K562 (cell line): ENCODE results near the gene HPSE2. TPM values are rescaled to one million over a fixed set of nuclear protein-coding genes. Genes with fewer than 3 reads are reported as not detected.

ENCODE experiments used
- ATAC-seq: fragments of 200-7000 bp; cut with Tn5 transposase; 3 replicates; pipeline ENCODE4 v1.9.1; 2020; ENCODE audit warnings: moderate library complexity
- BruUV-seq: library from RNA; stranded (reverse); fragments of 400-500 nt; replicated peaks from 2 replicates; lab custom pipeline; 2021; lab: Mats Ljungman, UMichigan
- CTCF ChIA-PET: fragments of 300-600 bp; formaldehyde crosslinking; extraction: SDS; loops from one replicate; lab custom pipeline; 2021; ENCODE audit warnings: low intra/inter-chr PET ratio; lab: Yijun Ruan, JAX
- POLR2A ChIA-PET: fragments of 300-600, 350-650 bp; sonication (Branson Sonifier 250); formaldehyde crosslinking; extraction: SDS; loops from one replicate; lab custom pipeline; 2021; ENCODE audit warnings: antibody characterized with exemption, inconsistent platforms; lab: Yijun Ruan, JAX
- DNase-seq, 4 experiments: peaks; one replicate each; pipeline versions ENCODE4 v3.0.0 to v3.0.0-alpha.2; 2011 to 2018; ENCODE audit warnings: low spot score in 3 of 4, mixed read lengths in 3 of 4; ENCODE audit errors: extremely low read depth in 1 of 4
- FAIRE-seq: peaks from 2 replicates; lab custom pipeline; 2011; peaks lifted over from hg19 to GRCh38; lab: Jason Lieb, UNC
- H2AFZ ChIP-seq: 2 replicates; pipeline ENCODE4 v1.6.0; 2011; ENCODE audit warnings: low read depth, low read length, control low read depth, inconsistent platforms
- H3K27ac ChIP-seq: fragments of 200-600 bp; 3 replicates; pipeline ENCODE4 v1.8.0; 2011; ENCODE audit warnings: low read depth, mild to moderate bottlenecking, control low read depth, inconsistent platforms, low read length, moderate library complexity, mixed read lengths; ENCODE audit errors: extremely low read depth
- H3K27me3 ChIP-seq, 2 experiments: fragments of 300-600 bp in 1 of 2; 2 replicates in 1 of 2; 3 replicates in 1 of 2; pipeline versions ENCODE4 v1.6.0 to v1.8.0; 2011; ENCODE audit warnings: inconsistent platforms in 2 of 2, low read length in 2 of 2, mild to moderate bottlenecking in 1 of 2, mixed read lengths in 1 of 2, moderate library complexity in 1 of 2; ENCODE audit not compliant: control insufficient read depth in 2 of 2, insufficient read depth in 2 of 2
- H3K36me3 ChIP-seq: fragments of 300-600 bp; 3 replicates; pipeline ENCODE4 v1.8.0; 2011; ENCODE audit warnings: mild to moderate bottlenecking, low read length, inconsistent platforms; ENCODE audit not compliant: control insufficient read depth, insufficient read depth
- H3K4me1 ChIP-seq, 2 experiments: fragments of 200-600 bp in 1 of 2; replicated peaks in 1 of 2; 2 replicates in 1 of 2; 3 replicates in 1 of 2; pipeline versions ENCODE4 v1.5.1 to v1.8.0; 2011; ENCODE audit warnings: inconsistent platforms in 2 of 2, low read length in 2 of 2, mild to moderate bottlenecking in 1 of 2, mixed read lengths in 1 of 2, moderate library complexity in 1 of 2; ENCODE audit not compliant: control insufficient read depth in 2 of 2, insufficient read depth in 2 of 2
- H3K4me2 ChIP-seq: 2 replicates; pipeline ENCODE4 v1.6.1; 2011; ENCODE audit warnings: low read length, control low read depth, inconsistent platforms, mixed read lengths; ENCODE audit not compliant: insufficient read depth
- H3K4me3 ChIP-seq: fragments of 200-600 bp; sonication (generic), shearing (Covaris generic); 2 replicates; pipeline ENCODE4 v1.5.1; 2016; ENCODE audit warnings: control low read depth, inconsistent platforms
- H3K79me2 ChIP-seq: fragments of 200-600 bp; 3 replicates; pipeline ENCODE4 v1.8.0; 2011; ENCODE audit warnings: low read length, inconsistent platforms; ENCODE audit not compliant: control insufficient read depth, insufficient read depth
- H3K9ac ChIP-seq, 2 experiments: 2 replicates each; pipeline versions ENCODE4 v1.6.0 to v1.6.1; 2011; ENCODE audit warnings: low read depth in 2 of 2, low read length in 2 of 2, control low read depth in 1 of 2, inconsistent platforms in 1 of 2, mild to moderate bottlenecking in 1 of 2, mixed read lengths in 1 of 2; ENCODE audit not compliant: insufficient read depth in 1 of 2
- H3K9me1 ChIP-seq: one replicate; pipeline ENCODE4 v1.6.0; 2011; ENCODE audit warnings: inconsistent platforms, mild to moderate bottlenecking, low read length, moderate library complexity; ENCODE audit not compliant: control insufficient read depth, insufficient read depth
- H3K9me3 ChIP-seq: replicated peaks from 2 replicates; pipeline ENCODE4 v1.5.1; 2011; ENCODE audit warnings: low read depth, low read length, inconsistent platforms; ENCODE audit not compliant: control insufficient read depth, insufficient read depth
- H4K20me1 ChIP-seq: replicated peaks from 2 replicates; pipeline ENCODE4 v1.6.1; 2011; ENCODE audit warnings: low read length, inconsistent platforms, mixed read lengths; ENCODE audit not compliant: control insufficient read depth, insufficient read depth
- DNMT1 ChIP-seq: fragments of 450-650 bp; IDR thresholded peaks from 2 replicates; pipeline ENCODE4 v1.6.1; 2016; ENCODE audit warnings: antibody characterized with exemption, mild to moderate bottlenecking
- DPF2 ChIP-seq: fragments of 450-650 bp; IDR thresholded peaks from 2 replicates; pipeline ENCODE4 v1.6.1; 2016
- E2F5 ChIP-seq: sonication (generic); formaldehyde crosslinking; IDR thresholded peaks from 2 replicates; pipeline ENCODE4 v1.8.0; 2022; ENCODE audit warnings: mild to moderate bottlenecking, missing genetic modification reagents
- FOS ChIP-seq: IDR thresholded peaks from 3 replicates; pipeline ENCODE4 v1.6.1; 2011; ENCODE audit not compliant: insufficient read length; ENCODE audit errors: extremely low read depth
- HDGF ChIP-seq: fragments of 450-650 bp; IDR thresholded peaks from 2 replicates; pipeline ENCODE4 v1.6.1; 2016
- HNRNPH1 ChIP-seq: fragments of 200-400 bp; formaldehyde crosslinking; optimal IDR thresholded peaks from 2 replicates; pipeline ENCODE3; 2017; ENCODE audit warnings: low read depth, mild to moderate bottlenecking, low read length, moderate library complexity
- HNRNPK ChIP-seq: fragments of 200-400 bp; formaldehyde crosslinking; IDR thresholded peaks from one replicate; pipeline ENCODE4 v1.6.1; 2018; ENCODE audit warnings: mild to moderate bottlenecking, low read depth, low read length; ENCODE audit not compliant: poor library complexity, severe bottlenecking
- KDM1A ChIP-seq, 2 experiments: fragments of 450-650 bp; IDR thresholded peaks; 2 replicates each; pipeline ENCODE4 v1.6.1; 2016; ENCODE audit warnings: mild to moderate bottlenecking in 2 of 2
- KLF16 ChIP-seq: IDR thresholded peaks from 2 replicates; pipeline ENCODE4 v1.6.1; 2016; ENCODE audit warnings: antibody characterized with exemption
- NCOR1 ChIP-seq: fragments of 450-650 bp; IDR thresholded peaks from 2 replicates; pipeline ENCODE4 v1.6.1; 2016; ENCODE audit warnings: mild to moderate bottlenecking, moderate library complexity
- PHF20 ChIP-seq: fragments of 450-650 bp; IDR thresholded peaks from 2 replicates; pipeline ENCODE4 v1.6.1; 2018; ENCODE audit not compliant: partially characterized antibody
- PHF8 ChIP-seq: fragments of 200-600 bp; sonication (generic); IDR thresholded peaks from 2 replicates; pipeline ENCODE4 v1.6.1; 2012; ENCODE audit warnings: mixed run types, mild to moderate bottlenecking, inconsistent platforms, low read length, moderate library complexity, borderline replicate concordance
- POLR2G ChIP-seq: fragments of 200-400 bp; formaldehyde crosslinking; IDR thresholded peaks from 2 replicates; pipeline ENCODE4 v1.6.1; 2017; ENCODE audit warnings: low read depth, mild to moderate bottlenecking, antibody characterized with exemption, low read length, moderate library complexity
- RAD51 ChIP-seq: fragments of 450-650 bp; IDR thresholded peaks from 2 replicates; pipeline ENCODE4 v1.7.1; 2016; ENCODE audit warnings: low read depth, mild to moderate bottlenecking, borderline replicate concordance
- RBFOX2 ChIP-seq: fragments of 200-400 bp; formaldehyde crosslinking; IDR thresholded peaks from 2 replicates; pipeline ENCODE4 v1.6.1; 2017; ENCODE audit warnings: low read depth, mild to moderate bottlenecking, low read length, moderate library complexity
- SMARCA5 ChIP-seq: fragments of 450-650 bp; IDR thresholded peaks from 2 replicates; pipeline ENCODE4 v1.6.1; 2016
- SRSF7 ChIP-seq: fragments of 200-400 bp; formaldehyde crosslinking; optimal IDR thresholded peaks from 2 replicates; pipeline ENCODE3; 2017; ENCODE audit warnings: mild to moderate bottlenecking, low read depth, low read length
- SRSF9 ChIP-seq: fragments of 200-400 bp; formaldehyde crosslinking; IDR thresholded peaks from 2 replicates; pipeline ENCODE4 v1.6.1; 2017; ENCODE audit warnings: low read depth, low read length, borderline replicate concordance
- ZNF224 ChIP-seq: sonication (generic); formaldehyde crosslinking; IDR thresholded peaks from 2 replicates; pipeline ENCODE4 v1.8.0; 2022; ENCODE audit warnings: mild to moderate bottlenecking, missing genetic modification reagents
- ZNF584 ChIP-seq: fragments of 200-800 bp; sonication (Bioruptor generic); IDR thresholded peaks from 2 replicates; pipeline ENCODE4 v1.6.1; 2016; ENCODE audit warnings: low read depth, mild to moderate bottlenecking, missing genetic modification characterization, missing compliant biosample characterization
- WGBS: fragments of 100-300 bp; shearing (Covaris generic); methylation state at CpG from one replicate; pipeline ENCODE4 v1.1.6; 2016; ENCODE audit warnings: low coverage, mixed read lengths; ENCODE audit not compliant: insufficient coverage; ENCODE audit errors: missing lambda C conversion rate; 5-methylcytosine and 5-hydroxymethylcytosine counted together
- in situ Hi-C: fragments of 300-500 bp; cut with MboI; formaldehyde crosslinking; loops from 4 replicates; pipeline ENCODE4 v1.15.0; 2018; ENCODE audit warnings: inconsistent platforms, mixed read lengths
- intact Hi-C: fragments of 100-400 bp; cut with micrococcal nuclease; formaldehyde crosslinking; loops from 2 replicates; pipeline ENCODE4 v1.14.2; 2022
- polyA plus RNA-seq, 8 experiments: library from polyadenylated mRNA; depleted of rRNA in 4 of 8; stranded (reverse) in 5 of 8; unstranded in 3 of 8; fragments of >200 nt; fragmentation: Nextera tagmentation in 2 of 8; fragmentation: Illumina TruSeq in 1 of 8; extraction: Ambion mirVana in 2 of 8; extraction: Trizol in 1 of 8; gene quantifications; 2 replicates each; pipeline versions ENCODE4 v1.2.1 to v1.2.3, GENCODE V29; 2011 to 2014; ENCODE audit warnings: inconsistent platforms in 1 of 8, missing spikeins in 1 of 8
- total RNA-seq, 7 experiments: library from RNA; depleted of rRNA in 6 of 7; stranded (reverse); fragments of >200 nt in 6 of 7; fragmentation: Illumina TruSeq in 2 of 7; extraction: Trizol in 2 of 7; gene quantifications; 2 replicates each; pipeline versions ENCODE4 v1.2.1 to v1.2.3, GENCODE V29; 2011 to 2021; ENCODE audit warnings: low replicate concordance in 1 of 7
- TF ChIP-seq, protein P1 (sequence below): fragments of 250-450 bp; sonication (Bioruptor Pico); IDR thresholded peaks from 2 replicates; pipeline ENCODE4 v1.8.0; 2021; ENCODE audit warnings: moderate library complexity, mild to moderate bottlenecking, inconsistent platforms
- TF ChIP-seq, protein P2 (sequence below): sonication (generic); formaldehyde crosslinking; IDR thresholded peaks from 2 replicates; pipeline ENCODE4 v1.8.1; 2022; ENCODE audit warnings: missing genetic modification reagents

The HPSE2 gene
- total and polyA plus RNA-seq, 9 of the 15 experiments (the other 6 are each of a cell fraction or from before 2014, with no cell fraction given): 0.03 to 0.10 (median 0.04) TPM; not detected in 2

GRCh38 chr10:98446661-98447221, 788.9 kb downstream of the HPSE2 start, which contains the start of gene HPS1:
Gene HPS1 (minus strand): TSS chr10:98446935. CDS start chr10:98443240, 3,695 bp downstream.
- peak within 1 kb of the TSS; percentile 96 for H2AFZ ChIP-seq
- peak within 1 kb of the TSS; percentile 88 for H3K4me2 ChIP-seq
- H3K27me3 ChIP-seq: no peaks in the 10 kb centered on the region
- H3K9ac ChIP-seq: peak within 1 kb of the TSS; percentile 81 to 95
- FAIRE-seq (no peak), DNase-seq (peak; percentile 85 to 91 (median 88)), ATAC-seq (peak; percentile 99)
- ChIA-PET CTCF (no interaction called here), POLR2A (interaction anchor here (0.6 to 1.1 kb wide), 5 partner anchors 15 to 52 kb away, joined by 3 read pairs; no protein-coding TSS in a partner anchor)
- in situ Hi-C loops (no loop called here), intact Hi-C loops (no loop called here)
- H3K79me2 ChIP-seq: peaks cover 35% of the 10 kb centered on the region
- peaks cover 5 to 12% of the 10 kb centered on the region in 2 experiments; a peak in 4 of 5 replicates for H3K4me1 ChIP-seq
- H3K9me3 ChIP-seq: no peaks in the 10 kb centered on the region; the same call in 1 of the 2 replicates
- H4K20me1 ChIP-seq: no peaks in the 10 kb centered on the region
- peak within 1 kb of the TSS; percentile 85 for H3K27ac ChIP-seq
- H3K36me3 ChIP-seq: peaks cover 39% of the 10 kb centered on the region
- H3K9me1 ChIP-seq: no peaks in the 10 kb centered on the region
- 3% methylated on average over 16 of the region's 47 CpGs for WGBS
- no TSS peak for BruUV-seq
- H3K4me3 ChIP-seq: peak within 1 kb of the TSS; percentile 85
- TF ChIP-seq DNMT1: no peak
- TF ChIP-seq NCOR1: no peak
- TF ChIP-seq FOS: peak; percentile 62
- peak; percentile 92 for TF ChIP-seq RAD51
- TF ChIP-seq, protein P1, sequence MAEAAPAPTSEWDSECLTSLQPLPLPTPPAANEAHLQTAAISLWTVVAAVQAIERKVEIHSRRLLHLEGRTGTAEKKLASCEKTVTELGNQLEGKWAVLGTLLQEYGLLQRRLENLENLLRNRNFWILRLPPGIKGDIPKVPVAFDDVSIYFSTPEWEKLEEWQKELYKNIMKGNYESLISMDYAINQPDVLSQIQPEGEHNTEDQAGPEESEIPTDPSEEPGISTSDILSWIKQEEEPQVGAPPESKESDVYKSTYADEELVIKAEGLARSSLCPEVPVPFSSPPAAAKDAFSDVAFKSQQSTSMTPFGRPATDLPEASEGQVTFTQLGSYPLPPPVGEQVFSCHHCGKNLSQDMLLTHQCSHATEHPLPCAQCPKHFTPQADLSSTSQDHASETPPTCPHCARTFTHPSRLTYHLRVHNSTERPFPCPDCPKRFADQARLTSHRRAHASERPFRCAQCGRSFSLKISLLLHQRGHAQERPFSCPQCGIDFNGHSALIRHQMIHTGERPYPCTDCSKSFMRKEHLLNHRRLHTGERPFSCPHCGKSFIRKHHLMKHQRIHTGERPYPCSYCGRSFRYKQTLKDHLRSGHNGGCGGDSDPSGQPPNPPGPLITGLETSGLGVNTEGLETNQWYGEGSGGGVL (CRISPR knock-in tag): no peak
- TF ChIP-seq POLR2G: peak; percentile 91
- TF ChIP-seq ZNF584 (CRISPR knock-in tag): no peak
- TF ChIP-seq HDGF: no peak
- TF ChIP-seq HNRNPK: no peak
- TF ChIP-seq KDM1A (IDR thresholded peaks at IDR 0.05): peak in 1 of 2 experiments; percentile 58; a peak in 1 of 4 replicates
- peak; percentile 90 for TF ChIP-seq RBFOX2
- peak; percentile 87; the same call in 1 of the 2 replicates for TF ChIP-seq PHF8
- no peak for TF ChIP-seq ZNF224 (CRISPR knock-in tag)
- TF ChIP-seq SMARCA5: no peak
- no peak for TF ChIP-seq SRSF7
- TF ChIP-seq PHF20: peak; percentile 65
- TF ChIP-seq KLF16: no peak
- no peak for TF ChIP-seq DPF2
- no peak for TF ChIP-seq E2F5 (CRISPR knock-in tag)
- TF ChIP-seq, protein P2, sequence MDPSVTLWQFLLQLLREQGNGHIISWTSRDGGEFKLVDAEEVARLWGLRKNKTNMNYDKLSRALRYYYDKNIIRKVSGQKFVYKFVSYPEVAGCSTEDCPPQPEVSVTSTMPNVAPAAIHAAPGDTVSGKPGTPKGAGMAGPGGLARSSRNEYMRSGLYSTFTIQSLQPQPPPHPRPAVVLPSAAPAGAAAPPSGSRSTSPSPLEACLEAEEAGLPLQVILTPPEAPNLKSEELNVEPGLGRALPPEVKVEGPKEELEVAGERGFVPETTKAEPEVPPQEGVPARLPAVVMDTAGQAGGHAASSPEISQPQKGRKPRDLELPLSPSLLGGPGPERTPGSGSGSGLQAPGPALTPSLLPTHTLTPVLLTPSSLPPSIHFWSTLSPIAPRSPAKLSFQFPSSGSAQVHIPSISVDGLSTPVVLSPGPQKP (CRISPR knock-in tag): no peak
- no peak for TF ChIP-seq HNRNPH1
- TF ChIP-seq SRSF9: no peak
